Keratinocyte (primary cell): Measurements from ENCODE around the gene GADD45GIP1. TPM values are rescaled to one million over a fixed set of nuclear protein-coding genes. Genes with fewer than 3 reads are reported as not detected.
A peak's percentile ranks its signal among the peaks of the same experiment; 100 is the strongest.

Source experiments
- DNase-seq: peaks from one replicate; pipeline ENCODE4 v3.0.0-alpha.2; 2011; ENCODE audit warnings: low read depth, missing footprints, low spot score
- FAIRE-seq: peaks from 2 replicates; lab custom pipeline; 2011; peaks lifted over from hg19 to GRCh38; lab: Jason Lieb, UNC
- H2AFZ ChIP-seq: 2 replicates; pipeline ENCODE4 v1.6.0; 2012; ENCODE audit warnings: low read length, control low read depth, inconsistent platforms; ENCODE audit not compliant: control insufficient read depth
- H3K27ac ChIP-seq: 2 replicates; pipeline ENCODE4 v1.5.1; 2011; ENCODE audit warnings: low read length; ENCODE audit not compliant: control insufficient read depth, insufficient read depth
- H3K27me3 ChIP-seq: 3 replicates; pipeline ENCODE4 v1.6.0; 2011; ENCODE audit warnings: low read length; ENCODE audit not compliant: control insufficient read depth, insufficient read depth; ENCODE audit errors: extremely low read depth
- H3K36me3 ChIP-seq, 2 experiments: 2 replicates in 1 of 2; 3 replicates in 1 of 2; pipeline ENCODE4 v1.5.1; 2011; ENCODE audit warnings: low read length in 2 of 2, mild to moderate bottlenecking in 1 of 2; ENCODE audit not compliant: control insufficient read depth in 2 of 2, insufficient read depth in 2 of 2; ENCODE audit errors: extremely low read depth in 1 of 2
- H3K4me1 ChIP-seq: 3 replicates; pipeline ENCODE4 v1.5.1; 2011; ENCODE audit warnings: low read length; ENCODE audit not compliant: control insufficient read depth, insufficient read depth; ENCODE audit errors: extremely low read depth
- H3K4me2 ChIP-seq: 3 replicates; pipeline ENCODE4 v1.6.0; 2011; ENCODE audit warnings: low read depth, low read length; ENCODE audit not compliant: control insufficient read depth, insufficient read depth; ENCODE audit errors: extremely low read depth
- H3K4me3 ChIP-seq, 3 experiments: fragments of 200-600 bp in 1 of 3; sonication (generic) in 1 of 3; 2 replicates in 2 of 3; 3 replicates in 1 of 3; pipeline ENCODE4 v1.5.1; 2011 to 2016; ENCODE audit warnings: low read length in 3 of 3, mild to moderate bottlenecking in 3 of 3, control low read depth in 2 of 3, inconsistent platforms in 1 of 3, low read depth in 1 of 3, mixed read lengths in 1 of 3, mixed run types in 1 of 3, moderate library complexity in 1 of 3; ENCODE audit not compliant: control insufficient read depth in 2 of 3, insufficient read depth in 2 of 3; ENCODE audit errors: extremely low read depth in 1 of 3
- H3K79me2 ChIP-seq: 2 replicates; pipeline ENCODE4 v1.6.0; 2012; ENCODE audit warnings: low read length; ENCODE audit not compliant: control insufficient read depth, insufficient read depth
- H3K9ac ChIP-seq: 3 replicates; pipeline ENCODE4 v1.6.0; 2011; ENCODE audit warnings: low read length; ENCODE audit not compliant: control insufficient read depth, insufficient read depth; ENCODE audit errors: extremely low read depth
- H3K9me1 ChIP-seq: 3 replicates; pipeline ENCODE4 v1.6.0; 2011; ENCODE audit warnings: low read length; ENCODE audit not compliant: control insufficient read depth, insufficient read depth; ENCODE audit errors: extremely low read depth
- H3K9me3 ChIP-seq: 2 replicates; pipeline ENCODE4 v1.5.1; 2012; ENCODE audit warnings: low read depth, low read length; ENCODE audit not compliant: control insufficient read depth
- H4K20me1 ChIP-seq: 3 replicates; pipeline ENCODE4 v1.6.0; 2011; ENCODE audit warnings: low read length; ENCODE audit not compliant: control insufficient read depth, insufficient read depth; ENCODE audit errors: extremely low read depth
- CTCF ChIP-seq, 3 experiments: IDR thresholded peaks in 1 of 3; conservative IDR thresholded peaks in 1 of 3; optimal IDR thresholded peaks in 1 of 3; 2 replicates in 2 of 3; 3 replicates in 1 of 3; pipeline versions ENCODE3 to v1.5.1; 2011; ENCODE audit warnings: low read length in 3 of 3, mild to moderate bottlenecking in 3 of 3, moderate library complexity in 2 of 3, control low read depth in 1 of 3, inconsistent platforms in 1 of 3; ENCODE audit not compliant: insufficient read depth in 2 of 3; ENCODE audit errors: extremely low read depth in 1 of 3
- EZH2 ChIP-seq: IDR thresholded peaks from one replicate; pipeline ENCODE4 v1.6.1; 2012; ENCODE audit warnings: inconsistent platforms, mild to moderate bottlenecking, low read length, moderate library complexity
- dilution Hi-C: fragments of 300-500 bp; cut with MboI; formaldehyde crosslinking; loops from one replicate; pipeline ENCODE4 v1.7.0; 2020; ENCODE audit warnings: low sequenced_read_pairs; ENCODE audit not compliant: extremely low pct_ligation_motif_present
- polyA plus RNA-seq, 5 experiments: library from polyadenylated mRNA; depleted of rRNA in 3 of 5; stranded (reverse) in 3 of 5; stranded (forward) in 1 of 5; unstranded in 1 of 5; fragments of >200 nt; gene quantifications; 1 replicate in 1 of 5; 2 replicates in 3 of 5; 3 replicates in 1 of 5; pipeline versions ENCODE4 v1.2.1 to v1.2.3, GENCODE V29; 2011 to 2012; ENCODE audit warnings: missing spikeins in 2 of 5, low read depth in 1 of 5, low replicate concordance in 1 of 5

GADD45GIP1 gene
- polyA plus RNA-seq, 1 donor (not counting 4 experiments of a cell fraction or from before 2014, with no cell fraction given), result 35.5 TPM

- H3K9ac ChIP-seq, result peak within 1 kb of the TSS; percentile 89
- no peaks in the 10 kb centered on the region for H3K9me3 ChIP-seq
- no peaks in the 10 kb centered on the region for H4K20me1 ChIP-seq
- TF ChIP-seq CTCF (optimal IDR thresholded peaks at IDR 0.05 in 1 of 3, IDR thresholded peaks at IDR 0.05 in 1 of 3, conservative IDR thresholded peaks at IDR 0.05 in 1 of 3; ENCODE audit: extremely low read depth in 1 of 3, insufficient read depth in 2 of 3, low read length in 3 of 3), result no peak
- no peak for TF ChIP-seq EZH2
- peaks cover 0 to 7% of the 10 kb centered on the region in 2 experiments for H3K36me3 ChIP-seq
- H3K27me3 ChIP-seq, result no peaks in the 10 kb centered on the region
- H3K4me2 ChIP-seq, result peak within 1 kb of the TSS; percentile 90
- dilution Hi-C loops, result no loop called here
- H3K9me1 ChIP-seq, result no peaks in the 10 kb centered on the region
- no peak for DNase-seq
- peak; percentile 80 for FAIRE-seq
- H2AFZ ChIP-seq, result peak within 1 kb of the TSS; percentile 99
- H3K4me1 ChIP-seq, result peaks cover 36% of the 10 kb centered on the region
- peak within 1 kb of the TSS; percentile 73 for H3K27ac ChIP-seq
- peaks cover 40% of the 10 kb centered on the region for H3K79me2 ChIP-seq
- H3K4me3 ChIP-seq, result peak within 1 kb of the TSS; percentile 74 to 80 (median 78)
Measured at GRCh38 chr19:12994701-12995595, 37.9 kb upstream of the GADD45GIP1 start, which contains the start of gene NFIX. TSS of gene NFIX (plus strand) at chr19:12995475. CDS start at chr19:12995838, 363 bp downstream.

GRCh38 chr19:12993562-12993961 lies 36.5 kb upstream of the GADD45GIP1 start:
- H3K27ac ChIP-seq, result no peak overlapping the region
- FAIRE-seq (no peak), DNase-seq (no peak)
- H3K36me3 ChIP-seq, result peaks cover 0 to 3% of the 10 kb centered on the region in 2 experiments
- no peak overlapping the region for H2AFZ ChIP-seq
- H3K4me3 ChIP-seq, result no peak overlapping the region
- peaks cover 2% of the 10 kb centered on the region for H3K9me3 ChIP-seq
- no peaks in the 10 kb centered on the region for H3K27me3 ChIP-seq
- no peaks in the 10 kb centered on the region for H4K20me1 ChIP-seq
- no peak overlapping the region for H3K9ac ChIP-seq
- peaks cover 26% of the 10 kb centered on the region for H3K4me1 ChIP-seq
- peaks cover 31% of the 10 kb centered on the region for H3K79me2 ChIP-seq
- TF ChIP-seq CTCF (optimal IDR thresholded peaks at IDR 0.05 in 1 of 3, IDR thresholded peaks at IDR 0.05 in 1 of 3, conservative IDR thresholded peaks at IDR 0.05 in 1 of 3; ENCODE audit: extremely low read depth in 1 of 3, insufficient read depth in 2 of 3, low read length in 3 of 3) (no peak), EZH2 (no peak)
- dilution Hi-C loops, result no loop called here
- no peaks in the 10 kb centered on the region for H3K9me1 ChIP-seq
- no peak overlapping the region for H3K4me2 ChIP-seq
